GM12891 (cell line): ENCODE measurements around the gene MORC1.

Experiments
- PAX5 ChIP-seq: IDR thresholded peaks from 2 replicates; pipeline ENCODE4 v1.6.1; 2011; ENCODE audit warnings: low read length, moderate library complexity, mild to moderate bottlenecking; ENCODE audit not compliant: insufficient read depth, severe bottlenecking
- POLR2A ChIP-seq: IDR thresholded peaks from 2 replicates; pipeline ENCODE4 v1.6.1; 2011; ENCODE audit warnings: low read depth, low read length, control low read depth
- TAF1 ChIP-seq: IDR thresholded peaks from 2 replicates; pipeline ENCODE4 v1.6.1; 2011; ENCODE audit warnings: low read depth, low read length, control low read depth

- no peak for TF ChIP-seq POLR2A
- TF ChIP-seq TAF1 = no peak
- no peak for TF ChIP-seq PAX5
These were observed 15.0 kb upstream of the MORC1 start for GRCh38 chr3:109132801-109133473.
